GM18858 (cell line): ENCODE measurements around the gene IMMP2L.
A peak's percentile ranks its signal among the peaks of the same experiment; 100 is the strongest.

Experiments
- ATAC-seq: cut with Tn5 transposase; IDR thresholded peaks from one replicate; pipeline ENCODE4 v1.9.1; 2021; ENCODE audit not compliant: unreplicated experiment

The IMMP2L gene

GRCh38 chr7:111228437-111228836 is 333.9 kb downstream of the IMMP2L start:
- no peak for ATAC-seq

GRCh38 chr7:111226800-111227199 is 335.5 kb downstream of the IMMP2L start:
- ATAC-seq, result no peak

- no peak for ATAC-seq
These were observed 337.7 kb downstream of the IMMP2L start for GRCh38 chr7:111224354-111225231.

- ATAC-seq, result no peak
These were observed 338.5 kb downstream of the IMMP2L start for GRCh38 chr7:111223802-111224253.

GRCh38 chr7:111215550-111215949 is 346.7 kb downstream of the IMMP2L start:
- no peak for ATAC-seq

GRCh38 chr7:111212857-111213523 is 349.3 kb downstream of the IMMP2L start:
- no peak for ATAC-seq

GRCh38 chr7:111210996-111211395 is 351.3 kb downstream of the IMMP2L start:
- no peak for ATAC-seq

GRCh38 chr7:111210043-111210442 is 352.2 kb downstream of the IMMP2L start:
- ATAC-seq, result no peak

GRCh38 chr7:111205251-111205650 is 357.0 kb downstream of the IMMP2L start:
- ATAC-seq, result no peak

- ATAC-seq, result no peak
These were observed 360.0 kb downstream of the IMMP2L start for GRCh38 chr7:111202321-111202720.

- ATAC-seq, result no peak
These were observed 362.6 kb downstream of the IMMP2L start for GRCh38 chr7:111199643-111200042.

- ATAC-seq, result no peak
These were observed 364.0 kb downstream of the IMMP2L start for GRCh38 chr7:111198255-111198654.

GRCh38 chr7:111196655-111197054 is 365.6 kb downstream of the IMMP2L start:
- ATAC-seq, result no peak

- no peak for ATAC-seq
These were observed 369.5 kb downstream of the IMMP2L start for GRCh38 chr7:111192614-111193413.

GRCh38 chr7:111190804-111191203 is 371.5 kb downstream of the IMMP2L start:
- no peak for ATAC-seq

- no peak for ATAC-seq
These were observed 377.3 kb downstream of the IMMP2L start for GRCh38 chr7:111184987-111185386.

GRCh38 chr7:111183321-111183720 is 379.0 kb downstream of the IMMP2L start:
- no peak for ATAC-seq

GRCh38 chr7:111180338-111180737 is 382.0 kb downstream of the IMMP2L start:
- no peak for ATAC-seq

- no peak for ATAC-seq
These were observed 386.3 kb downstream of the IMMP2L start for GRCh38 chr7:111175908-111176441.

- ATAC-seq, result no peak
These were observed 387.8 kb downstream of the IMMP2L start for GRCh38 chr7:111174510-111174909.

- ATAC-seq, result peak; percentile 54
These were observed 388.3 kb downstream of the IMMP2L start for GRCh38 chr7:111173990-111174389.
